Subcutaneous adipose tissue (tissue), 4 donors: Measurements from ENCODE around the gene RPL5. TPM values are rescaled to one million over a fixed set of nuclear protein-coding genes. Genes with fewer than 3 reads are reported as not detected.

Experiments
- total RNA-seq, 4 donors: library from RNA; depleted of rRNA; stranded (reverse); fragments of >200 nt; gene quantifications; one replicate each; pipeline ENCODE4 v1.1.0, GENCODE V29; 2016
- TF ChIP-seq, protein P1 (sequence below): fragments of 450-650 bp; IDR thresholded peaks from one replicate; pipeline ENCODE4 v1.5.1; 2016; ENCODE audit warnings: low read depth, mild to moderate bottlenecking, control low read depth, antibody characterized with exemption, moderate library complexity

The RPL5 gene
- total RNA-seq, 4 donors from 2014 or later, result 1,499 to 1,754 (median 1,678) TPM

DNA sequence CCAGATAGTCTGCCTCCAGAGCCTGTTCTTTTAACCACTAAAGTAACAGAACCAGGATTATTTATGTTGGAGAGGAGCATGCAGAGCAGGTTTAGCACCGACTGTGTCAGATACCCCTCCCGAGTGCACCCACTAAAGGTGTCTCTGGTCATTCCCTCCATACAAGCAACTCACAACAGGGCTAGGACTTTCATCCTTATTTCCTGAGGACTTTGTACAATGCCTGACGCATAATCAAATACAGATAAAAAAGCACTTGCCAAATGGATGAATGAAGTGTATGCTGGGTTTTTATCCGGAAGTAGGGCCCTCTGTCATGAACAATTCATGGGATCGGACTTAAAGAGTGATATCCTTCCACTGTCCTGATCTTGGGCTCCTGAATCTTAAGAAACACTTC lies 26.0 kb downstream of the RPL5 start:
- TF ChIP-seq, protein P1, sequence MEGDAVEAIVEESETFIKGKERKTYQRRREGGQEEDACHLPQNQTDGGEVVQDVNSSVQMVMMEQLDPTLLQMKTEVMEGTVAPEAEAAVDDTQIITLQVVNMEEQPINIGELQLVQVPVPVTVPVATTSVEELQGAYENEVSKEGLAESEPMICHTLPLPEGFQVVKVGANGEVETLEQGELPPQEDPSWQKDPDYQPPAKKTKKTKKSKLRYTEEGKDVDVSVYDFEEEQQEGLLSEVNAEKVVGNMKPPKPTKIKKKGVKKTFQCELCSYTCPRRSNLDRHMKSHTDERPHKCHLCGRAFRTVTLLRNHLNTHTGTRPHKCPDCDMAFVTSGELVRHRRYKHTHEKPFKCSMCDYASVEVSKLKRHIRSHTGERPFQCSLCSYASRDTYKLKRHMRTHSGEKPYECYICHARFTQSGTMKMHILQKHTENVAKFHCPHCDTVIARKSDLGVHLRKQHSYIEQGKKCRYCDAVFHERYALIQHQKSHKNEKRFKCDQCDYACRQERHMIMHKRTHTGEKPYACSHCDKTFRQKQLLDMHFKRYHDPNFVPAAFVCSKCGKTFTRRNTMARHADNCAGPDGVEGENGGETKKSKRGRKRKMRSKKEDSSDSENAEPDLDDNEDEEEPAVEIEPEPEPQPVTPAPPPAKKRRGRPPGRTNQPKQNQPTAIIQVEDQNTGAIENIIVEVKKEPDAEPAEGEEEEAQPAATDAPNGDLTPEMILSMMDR, result no peak

DNA sequence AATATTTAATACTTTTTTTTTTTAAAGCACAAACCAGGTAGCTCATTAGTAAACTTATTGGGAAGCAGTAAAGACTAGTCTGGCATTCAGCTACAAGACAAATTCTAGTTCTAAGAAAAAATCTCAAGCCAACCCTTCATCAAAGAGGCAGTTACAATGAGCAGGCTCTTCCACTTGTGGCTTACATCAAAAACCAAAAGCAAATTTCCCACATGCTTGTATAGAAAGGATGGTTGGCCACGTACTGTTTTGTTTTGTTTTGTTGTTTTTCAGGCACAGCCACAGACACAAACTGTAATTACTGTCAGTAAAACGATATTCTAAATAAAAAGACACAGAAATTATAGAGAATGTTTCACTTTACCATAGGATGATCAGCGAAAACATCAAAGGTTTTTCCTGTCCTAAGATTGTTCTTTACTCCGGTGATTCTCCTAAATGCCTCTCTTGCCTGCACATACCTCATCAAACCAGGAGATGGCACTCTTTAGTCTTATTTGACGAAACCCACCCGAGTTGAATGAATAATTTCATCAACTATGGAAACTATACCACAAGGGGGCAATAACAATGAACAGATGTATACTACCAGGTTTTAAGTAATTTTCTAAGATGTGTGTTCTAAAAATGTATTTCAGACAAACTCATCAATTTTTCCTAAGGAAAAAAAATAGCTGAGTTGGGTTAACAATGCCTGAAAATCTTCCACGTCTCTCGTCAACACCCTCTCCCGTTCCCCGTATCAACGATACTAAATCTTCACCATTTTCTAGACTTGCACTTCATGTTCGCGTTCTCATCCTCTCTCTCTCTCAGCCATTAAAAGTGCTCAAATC lies 26.9 kb downstream of the RPL5 start:
- TF ChIP-seq, protein P1, result no peak

- TF ChIP-seq, protein P1, result no peak
Measured at GRCh38 chr1:92859400-92860039, 27.7 kb downstream of the RPL5 start.

DNA sequence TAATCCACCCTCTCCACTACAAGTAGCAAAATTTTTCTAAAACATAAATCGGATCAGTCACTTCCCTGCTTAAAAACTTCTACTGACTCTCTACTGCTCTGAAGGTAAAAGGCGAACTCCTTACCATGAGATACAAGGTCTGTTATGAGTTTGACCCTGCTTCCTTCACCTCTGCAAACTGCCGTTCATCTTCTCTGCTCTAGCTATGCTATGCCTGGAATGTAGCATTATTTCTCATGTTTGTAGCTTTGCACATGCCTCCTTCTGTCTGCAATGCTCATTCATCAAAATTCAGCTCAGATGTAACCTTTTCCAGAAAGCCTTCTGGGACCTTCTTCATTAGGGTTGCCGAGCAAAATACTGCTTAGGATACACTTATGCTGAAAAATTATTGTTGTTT lies 30.8 kb downstream of the RPL5 start:
- TF ChIP-seq, protein P1, result no peak

DNA sequence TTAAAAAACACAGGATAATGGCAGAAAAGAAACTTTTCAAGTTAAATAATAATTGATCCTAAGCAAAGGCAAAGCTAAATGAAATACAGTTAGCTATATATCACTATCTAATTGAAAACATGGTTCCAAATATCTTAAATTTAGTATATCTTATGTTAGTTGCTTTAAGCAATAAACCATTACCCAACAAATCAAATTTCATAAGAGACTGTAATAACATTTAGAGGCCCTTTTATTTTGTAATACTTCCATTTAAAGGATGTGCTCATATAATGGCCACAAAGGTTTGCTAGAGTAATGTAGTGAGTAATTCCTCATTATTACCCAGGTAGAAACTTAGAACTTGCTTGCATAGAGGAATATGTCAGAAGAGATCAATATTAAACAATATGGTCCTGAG lies 32.3 kb downstream of the RPL5 start:
- TF ChIP-seq, protein P1, result no peak

DNA sequence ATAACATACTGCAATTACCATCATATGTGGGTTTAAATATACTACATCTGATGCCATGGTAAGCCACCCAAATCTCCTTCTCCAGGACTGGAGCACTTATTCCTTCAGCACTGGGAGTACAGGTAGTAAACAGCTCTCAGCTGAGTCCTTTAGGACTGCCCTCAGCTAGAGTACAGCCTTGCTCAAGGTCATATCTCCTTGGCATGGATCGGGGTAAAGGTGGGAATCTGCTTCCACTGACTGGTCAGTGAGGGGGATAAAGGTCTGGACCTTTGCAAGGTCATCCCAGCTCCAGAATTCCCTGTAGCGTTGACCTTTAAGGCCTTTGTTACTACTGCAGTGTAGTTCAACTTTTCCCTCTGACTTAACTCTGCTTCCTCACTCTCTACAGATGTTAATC lies 38.8 kb downstream of the RPL5 start:
- TF ChIP-seq, protein P1, result no peak

- TF ChIP-seq, protein P1, result no peak
Measured at GRCh38 chr1:92872719-92873118, 40.9 kb downstream of the RPL5 start.
